PC-9 (cell line): Measurements from ENCODE around the gene CXCL17. TPM values are rescaled to one million over a fixed set of nuclear protein-coding genes. Genes with fewer than 3 reads are reported as not detected.

Source experiments
- BruUV-seq: library from RNA; stranded (reverse); fragments of 400-500 nt; replicated peaks from 2 replicates; lab custom pipeline; 2021; lab: Mats Ljungman, UMichigan
- CTCF ChIA-PET: fragments of 300-600 bp; sonication (Branson Sonifier 250); formaldehyde crosslinking; loops from one replicate; lab custom pipeline; 2022; ENCODE audit warnings: antibody characterized with exemption; lab: Charles Lee
- POLR2A ChIA-PET: fragments of 300-600 bp; sonication (Branson Sonifier 250); formaldehyde crosslinking; loops from one replicate; lab custom pipeline; 2022; ENCODE audit warnings: antibody characterized with exemption; ENCODE audit not compliant: unreplicated experiment; lab: Charles Lee
- DNase-seq, 2 experiments: peaks; one replicate each; pipeline versions ENCODE4 v3.0.0 to v3.0.0-alpha.2; 2015 to 2022; ENCODE audit warnings: mixed read lengths in 1 of 2
- H2AFZ ChIP-seq: fragments of 200-600 bp; sonication (generic); 2 replicates; pipeline ENCODE4 v1.8.1; 2017; ENCODE audit warnings: antibody characterized with exemption
- H3F3A ChIP-seq: fragments of 200-600 bp; sonication (generic); 2 replicates; pipeline ENCODE4 v1.8.1; 2017; ENCODE audit warnings: antibody characterized with exemption, mild to moderate bottlenecking, low read depth; ENCODE audit not compliant: insufficient read depth
- H3K27ac ChIP-seq: fragments of 200-600 bp; sonication (generic); 2 replicates; pipeline ENCODE4 v1.6.1; 2016; ENCODE audit warnings: mixed run types
- H3K27me3 ChIP-seq: fragments of 200-600 bp; sonication (generic); 2 replicates; pipeline ENCODE4 v1.6.1; 2016; ENCODE audit warnings: low read depth, mixed run types; ENCODE audit not compliant: insufficient read depth
- H3K36me3 ChIP-seq: fragments of 200-600 bp; sonication (generic); 2 replicates; pipeline ENCODE4 v1.6.1; 2016; ENCODE audit warnings: low read depth, mixed run types
- H3K4me1 ChIP-seq: fragments of 200-600 bp; sonication (generic); replicated peaks from 2 replicates; pipeline ENCODE4 v1.6.1; 2016; ENCODE audit warnings: mixed run types; ENCODE audit not compliant: insufficient read depth
- H3K4me2 ChIP-seq: fragments of 200-600 bp; sonication (generic); 2 replicates; pipeline ENCODE4 v1.6.1; 2017; ENCODE audit warnings: mixed run types
- H3K4me3 ChIP-seq: fragments of 200-600 bp; sonication (generic); 2 replicates; pipeline ENCODE4 v1.6.1; 2016; ENCODE audit warnings: mixed run types
- H3K79me2 ChIP-seq: fragments of 200-600 bp; sonication (generic); 2 replicates; pipeline ENCODE4 v1.6.1; 2017; ENCODE audit warnings: low read depth, mixed run types
- H3K9me2 ChIP-seq: fragments of 200-600 bp; sonication (generic); 2 replicates; pipeline ENCODE4 v1.8.1; 2017; ENCODE audit warnings: mild to moderate bottlenecking; ENCODE audit not compliant: insufficient read depth
- H3K9me3 ChIP-seq: fragments of 200-600 bp; sonication (generic); 2 replicates; pipeline ENCODE4 v1.8.1; 2016; ENCODE audit warnings: low read depth; ENCODE audit not compliant: insufficient read depth
- H4K20me1 ChIP-seq: fragments of 200-600 bp; sonication (generic); 2 replicates; pipeline ENCODE4 v1.8.1; 2017; ENCODE audit not compliant: insufficient read depth
- CTCF ChIP-seq: fragments of 200-600 bp; sonication (generic); conservative IDR thresholded peaks from 2 replicates; pipeline ENCODE4 v1.6.1; 2017; ENCODE audit warnings: mixed run types, antibody characterized with exemption, mild to moderate bottlenecking, moderate library complexity
- EZH2 ChIP-seq: fragments of 200-600 bp; sonication (generic); IDR thresholded peaks from 2 replicates; pipeline ENCODE4 v1.8.0; 2017; ENCODE audit warnings: antibody characterized with exemption, low read depth
- intact Hi-C: fragments of 100-400 bp; cut with micrococcal nuclease; formaldehyde crosslinking; loops from one replicate; pipeline ENCODE4 v1.10.0; 2022; ENCODE audit not compliant: unreplicated experiment
- total RNA-seq: library from RNA; stranded (reverse); gene quantifications from 2 replicates; pipeline ENCODE4 v1.2.3, GENCODE V29; 2021

Gene CXCL17
- total RNA-seq, 1 experiment from 2014 or later, result 0.41 TPM

GRCh38 chr19:42412227-42412626 lies 30.5 kb downstream of the CXCL17 start:
- BruUV-seq, result no TSS peak
- peaks cover 33% of the 10 kb centered on the region for H3K4me1 ChIP-seq
- H3K36me3 ChIP-seq, result no peaks in the 10 kb centered on the region
- ChIA-PET POLR2A (interaction anchor here (0.5 kb wide), 3 partner anchors 9 to 407 kb away, joined by 3 to 6 read pairs (median 4); no protein-coding TSS in a partner anchor), CTCF (no interaction called here)
- 0 out of 2 replicates have a peak overlapping the region, but pooled peaks have one; percentile 26 for H3K4me2 ChIP-seq
- H3K4me3 ChIP-seq, result no peak overlapping the region
- H3K9me3 ChIP-seq, result no peaks in the 10 kb centered on the region
- H3F3A ChIP-seq, result peaks cover 4% of the 10 kb centered on the region; the same call in 1 of the 2 replicates
- intact Hi-C loops, result no loop called here
- no peaks in the 10 kb centered on the region for H3K9me2 ChIP-seq
- TF ChIP-seq EZH2 (no peak), CTCF (no peak)
- no peaks in the 10 kb centered on the region for H3K27me3 ChIP-seq
- no peaks in the 10 kb centered on the region for H3K79me2 ChIP-seq
- no peaks in the 10 kb centered on the region for H4K20me1 ChIP-seq
- H2AFZ ChIP-seq, result no peak overlapping the region
- no peak overlapping the region for H3K27ac ChIP-seq
- peak; percentile 53 to 79 for DNase-seq

- Histone ChIP-seq H2AFZ (no peak overlapping the region), H3K27ac (no peak overlapping the region), H3K4me3 (no peak overlapping the region), H3K36me3 (no peaks in the 10 kb centered on the region), H3K79me2 (no peaks in the 10 kb centered on the region), H3F3A (peaks cover 4% of the 10 kb centered on the region; the same call in 1 of the 2 replicates), H3K4me1 (peaks cover 33% of the 10 kb centered on the region), H3K4me2 (0 out of 2 replicates have a peak overlapping the region, but pooled peaks have one; percentile 26), H3K27me3 (no peaks in the 10 kb centered on the region), H3K9me3 (no peaks in the 10 kb centered on the region), H4K20me1 (no peaks in the 10 kb centered on the region), H3K9me2 (no peaks in the 10 kb centered on the region)
- DNase-seq, result no peak
- TF ChIP-seq CTCF (no peak), EZH2 (no peak)
- BruUV-seq, result no TSS peak
- POLR2A ChIA-PET, result interaction anchor here (0.5 kb wide), 3 partner anchors 8 to 408 kb away, joined by 3 to 6 read pairs (median 4); no protein-coding TSS in a partner anchor
- CTCF ChIA-PET, result interaction anchor here (0.5 kb wide), 1 partner anchor 201 kb away, joined by 8 read pairs; no protein-coding TSS in a partner anchor
- intact Hi-C loops, result no loop called here
These were observed 31.1 kb downstream of the CXCL17 start for GRCh38 chr19:42411581-42412178.

- TF ChIP-seq CTCF (no peak), EZH2 (no peak)
- BruUV-seq, result no TSS peak
- no peaks in the 10 kb centered on the region for H4K20me1 ChIP-seq
- DNase-seq, result no peak
- intact Hi-C loops, result no loop called here
- H3K36me3 ChIP-seq, result no peaks in the 10 kb centered on the region
- POLR2A ChIA-PET, result no interaction called here
- peaks cover 4% of the 10 kb centered on the region; the same call in 1 of the 2 replicates for H3F3A ChIP-seq
- H2AFZ ChIP-seq, result no peak overlapping the region
- H3K27ac ChIP-seq, result no peak overlapping the region
- H3K4me3 ChIP-seq, result no peak overlapping the region
- H3K9me2 ChIP-seq, result no peaks in the 10 kb centered on the region
- no peaks in the 10 kb centered on the region for H3K27me3 ChIP-seq
- H3K9me3 ChIP-seq, result no peaks in the 10 kb centered on the region
- no peaks in the 10 kb centered on the region for H3K79me2 ChIP-seq
- H3K4me2 ChIP-seq, result no peak overlapping the region
- CTCF ChIA-PET, result no interaction called here
- peaks cover 33% of the 10 kb centered on the region for H3K4me1 ChIP-seq
These were observed 32.4 kb downstream of the CXCL17 start for GRCh38 chr19:42410371-42410770.
